GM19023 (cell line): ENCODE data around the gene SLC8A1.

Experiments used
- ATAC-seq: cut with Tn5 transposase; IDR thresholded peaks from one replicate; pipeline ENCODE4 v1.9.1; 2021; ENCODE audit warnings: mild to moderate bottlenecking, moderate library complexity; ENCODE audit not compliant: unreplicated experiment

Gene SLC8A1

DNA sequence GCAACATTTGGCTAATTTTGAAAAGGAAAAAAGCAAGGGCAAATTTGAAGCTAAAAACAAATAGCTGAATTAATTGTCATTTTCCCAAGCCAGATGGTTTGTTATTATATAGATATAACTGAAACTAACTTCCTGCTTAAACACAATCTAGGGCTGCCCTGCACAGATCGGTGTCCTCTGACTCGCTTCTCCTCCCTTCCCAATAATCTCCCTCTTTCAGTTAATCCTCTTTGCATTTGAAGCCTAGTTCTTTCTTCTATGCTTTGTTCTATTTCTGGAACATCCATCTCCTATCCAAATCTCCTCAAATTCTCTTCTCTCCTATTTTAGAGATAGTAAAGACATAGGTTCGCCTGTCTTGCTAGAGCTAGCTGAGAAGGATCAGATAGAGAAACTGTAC lies 328.1 kb downstream of the SLC8A1 start:
- ATAC-seq, result no peak

DNA sequence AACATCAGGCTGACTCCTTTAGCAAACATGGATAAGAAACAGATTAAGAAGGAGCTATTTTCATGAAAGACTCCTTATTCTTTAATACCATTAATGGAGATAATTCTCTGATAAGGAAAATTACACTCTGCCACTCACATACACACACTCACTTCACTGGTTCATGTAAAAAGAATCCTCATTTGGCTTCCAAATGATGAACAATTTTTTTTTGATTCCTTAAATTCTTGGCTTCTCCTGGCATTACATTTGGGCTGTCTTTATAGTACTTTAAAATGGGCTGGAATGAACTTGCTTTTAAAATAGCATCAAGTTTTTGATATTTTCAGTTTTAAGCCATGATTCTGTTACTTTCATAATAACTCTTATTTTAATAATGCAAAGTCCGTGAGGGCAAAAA lies 328.6 kb downstream of the SLC8A1 start:
- no peak for ATAC-seq

DNA sequence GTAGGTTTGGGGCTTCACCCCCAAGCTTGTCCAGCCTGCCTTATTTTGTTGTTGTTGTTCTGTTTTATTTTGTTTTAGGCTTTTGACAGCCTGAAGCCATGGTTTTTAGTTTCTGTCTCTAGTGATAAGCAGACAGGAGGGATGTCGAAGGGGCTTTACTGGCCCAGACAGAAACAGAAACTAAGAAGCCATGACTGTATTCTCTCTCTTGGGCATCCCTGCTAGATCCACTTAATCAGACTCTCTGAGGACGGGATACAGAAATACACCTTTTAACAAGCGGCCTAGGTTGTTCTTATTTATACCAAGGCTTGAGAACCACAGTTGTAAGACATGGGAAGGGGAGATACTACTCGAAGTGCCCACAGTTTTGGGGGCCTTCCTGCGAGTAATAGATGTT lies 330.9 kb downstream of the SLC8A1 start:
- ATAC-seq, result no peak

DNA sequence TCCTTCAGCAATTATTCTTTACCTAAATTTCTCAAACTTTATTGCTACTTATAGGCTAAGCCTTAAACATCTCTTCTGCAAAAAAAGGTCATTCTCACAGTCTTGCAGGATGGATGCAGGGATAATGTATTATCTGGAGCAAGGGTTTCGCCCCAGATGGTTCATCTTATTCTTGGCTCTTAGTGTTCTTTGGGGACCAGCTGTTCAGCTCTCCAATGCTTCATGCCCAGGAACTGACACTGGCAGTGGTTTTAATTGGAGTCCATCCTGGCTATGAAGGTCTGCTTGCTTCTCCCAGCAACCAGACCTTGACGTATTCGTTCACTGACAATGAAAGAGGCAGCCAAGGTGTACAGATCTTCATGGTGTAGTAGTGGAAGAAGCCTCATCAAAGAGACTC lies 331.9 kb downstream of the SLC8A1 start:
- no peak for ATAC-seq

DNA sequence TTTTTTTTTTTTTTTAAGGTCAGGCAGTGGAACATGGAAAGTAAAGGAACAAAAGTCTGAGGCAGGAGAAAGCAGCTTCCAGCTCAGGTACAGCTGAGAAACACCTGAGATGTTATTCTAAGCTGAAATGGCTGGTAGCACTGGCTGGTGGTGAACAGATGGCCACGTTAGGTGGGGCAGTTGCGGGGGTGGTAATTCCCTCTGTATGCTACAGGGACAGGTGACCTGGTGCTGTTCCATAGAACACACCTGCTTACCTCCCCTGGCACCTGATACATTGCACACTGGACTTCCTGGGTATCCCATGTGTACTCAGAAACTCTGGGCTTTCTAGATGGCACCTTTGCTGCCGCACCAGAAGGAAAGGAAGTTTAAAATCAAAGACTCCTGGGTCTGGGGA lies 333.3 kb downstream of the SLC8A1 start:
- ATAC-seq, result no peak

DNA sequence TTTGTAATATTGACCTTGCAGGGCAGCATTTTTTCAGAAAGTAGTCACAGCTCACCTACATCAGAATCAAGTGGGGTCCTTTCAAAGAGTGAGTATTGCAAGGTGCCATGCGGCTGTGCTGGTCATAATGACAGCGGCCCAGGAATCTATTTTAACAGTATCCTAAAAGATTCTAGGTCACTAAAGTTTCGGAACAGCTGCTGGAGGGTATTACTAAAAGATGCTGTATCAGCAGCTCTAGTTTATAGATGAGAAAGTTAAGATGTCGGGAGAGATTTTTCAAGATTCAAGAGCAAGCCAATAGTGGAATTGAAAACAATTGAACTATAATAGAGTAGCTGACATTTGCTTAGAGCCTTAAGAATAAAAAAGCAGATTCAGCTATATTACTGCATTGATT lies 336.0 kb downstream of the SLC8A1 start:
- no peak for ATAC-seq

DNA sequence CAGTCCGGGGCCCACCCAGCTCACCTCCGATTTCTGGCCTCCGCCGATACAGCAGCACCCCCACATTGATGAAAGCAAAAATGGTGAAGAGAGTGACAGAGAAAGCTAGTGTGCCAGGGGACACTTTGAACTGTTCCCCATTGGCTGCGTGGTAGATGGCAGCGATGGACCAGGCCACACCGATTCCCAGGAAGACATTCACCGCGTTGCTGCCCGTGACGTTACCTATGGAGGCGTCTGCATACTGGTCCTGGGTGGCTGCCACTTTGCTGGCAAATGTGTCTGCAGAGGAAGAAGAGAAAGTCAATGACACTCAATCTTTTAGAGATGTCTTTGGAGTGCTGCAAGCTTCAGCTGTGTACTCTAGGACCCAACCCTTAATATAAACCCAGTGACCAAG lies 336.5 kb downstream of the SLC8A1 start:
- no peak for ATAC-seq

- no peak for ATAC-seq
These were observed 337.9 kb downstream of the SLC8A1 start for GRCh38 chr2:40113997-40114396.

DNA sequence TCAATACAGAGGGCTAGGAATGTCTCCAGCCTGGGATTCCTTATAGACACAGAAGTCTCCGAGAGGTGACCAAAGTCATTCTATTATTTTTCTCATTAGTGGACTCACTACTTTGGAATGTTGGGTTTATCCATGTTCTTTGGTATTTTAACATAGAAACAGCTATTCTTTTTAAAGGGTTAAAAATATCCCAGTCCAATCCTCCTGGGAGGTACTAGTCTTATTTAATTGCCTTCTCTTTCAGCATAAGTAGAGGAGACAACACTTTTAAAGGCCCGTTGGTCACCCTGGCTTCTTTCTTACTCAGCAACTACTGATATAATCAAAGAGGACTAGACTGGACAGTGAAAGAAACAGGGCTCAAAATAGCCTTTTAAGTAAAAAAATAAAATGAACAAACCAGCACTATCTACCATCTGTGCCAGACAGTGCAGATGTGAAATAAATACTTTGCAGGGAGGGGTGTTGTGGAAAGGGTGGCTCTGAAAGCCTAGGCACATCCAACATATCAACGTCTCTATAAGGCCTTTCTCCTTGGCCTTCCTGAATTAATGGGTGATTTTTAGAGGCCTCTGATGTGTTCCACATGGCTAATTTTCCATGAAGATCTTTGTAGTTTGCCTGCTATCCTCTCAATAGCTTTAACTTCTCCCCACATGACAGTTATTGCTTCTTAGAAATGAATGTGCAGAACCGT lies 338.5 kb downstream of the SLC8A1 start:
- ATAC-seq, result no peak

- ATAC-seq, result no peak
These were observed 342.5 kb downstream of the SLC8A1 start for GRCh38 chr2:40109381-40109780.

DNA sequence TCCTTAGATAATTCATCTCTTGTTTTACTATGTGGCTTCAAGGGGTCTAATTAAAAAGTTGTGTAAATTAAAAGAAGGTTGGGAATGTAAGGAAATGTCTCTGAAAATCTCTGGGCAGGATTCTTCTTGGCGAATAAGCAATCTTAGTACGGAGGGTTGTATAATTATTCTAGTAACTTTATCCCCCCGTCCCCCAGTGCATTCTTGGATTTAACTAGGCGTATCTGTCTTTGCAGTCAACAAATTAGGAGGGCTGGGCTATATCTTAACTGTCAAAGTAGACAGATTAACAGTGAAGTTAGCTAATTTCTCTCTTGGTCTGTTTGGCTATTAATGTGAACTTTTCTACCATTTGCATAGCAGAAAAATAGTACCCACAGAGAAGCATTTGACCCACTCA lies 343.0 kb downstream of the SLC8A1 start:
- no peak for ATAC-seq

DNA sequence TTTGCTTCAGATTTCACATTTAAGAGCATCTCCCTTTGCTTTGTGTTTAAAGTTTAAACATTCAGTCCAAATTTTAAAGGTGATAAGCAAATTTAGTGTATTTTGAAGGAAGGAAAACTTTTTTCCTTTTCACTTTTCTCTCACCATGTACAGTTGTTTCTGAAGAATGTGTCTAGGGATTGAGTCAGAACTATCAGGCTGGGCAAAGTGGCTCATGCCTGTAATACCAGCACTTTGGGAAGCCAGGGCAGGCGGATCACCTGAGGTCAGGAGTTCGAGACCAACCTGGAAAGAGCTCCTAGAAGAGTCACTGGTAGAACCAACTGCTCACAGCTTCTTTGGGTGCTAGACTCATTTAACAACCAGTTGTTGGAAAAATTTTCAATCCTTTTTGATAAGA lies 345.8 kb downstream of the SLC8A1 start:
- ATAC-seq, result no peak

DNA sequence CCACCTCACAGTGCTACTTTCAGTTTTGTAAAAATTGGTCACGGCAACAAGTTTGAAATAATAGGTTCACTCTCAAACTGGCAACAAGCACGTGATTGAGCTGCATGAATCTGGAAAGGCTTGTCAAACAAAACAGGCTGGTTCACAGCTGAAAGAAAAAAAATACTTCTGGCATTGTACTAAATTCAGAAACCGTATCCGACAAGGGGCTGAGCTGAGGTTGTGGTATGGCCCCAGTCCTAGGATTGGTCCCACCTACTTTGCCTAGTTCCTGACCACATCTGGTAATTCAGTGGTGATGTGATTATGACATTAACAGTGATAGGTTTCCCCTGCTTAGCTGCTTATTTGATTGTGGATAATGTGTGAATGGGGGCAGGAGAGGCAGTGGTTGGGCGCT lies 346.3 kb downstream of the SLC8A1 start:
- ATAC-seq, result no peak

DNA sequence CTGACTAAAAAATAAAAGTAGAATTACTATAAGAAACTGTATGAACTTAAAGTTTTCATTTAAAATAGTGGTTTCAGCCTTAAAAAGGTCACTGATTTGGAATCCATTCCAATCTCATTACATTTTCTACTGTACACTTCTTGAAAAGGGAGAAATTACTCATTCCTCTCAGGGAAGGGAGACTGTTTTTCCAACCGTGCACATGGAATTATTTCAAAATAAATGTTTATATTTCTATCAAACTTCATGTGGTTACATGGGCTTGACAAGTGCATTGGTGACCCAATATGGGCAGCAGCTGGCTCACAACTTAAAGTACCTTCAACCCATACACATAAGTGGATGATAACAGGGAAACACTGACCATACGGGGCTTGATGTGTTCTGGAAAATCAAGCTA lies 348.3 kb downstream of the SLC8A1 start:
- no peak for ATAC-seq

DNA sequence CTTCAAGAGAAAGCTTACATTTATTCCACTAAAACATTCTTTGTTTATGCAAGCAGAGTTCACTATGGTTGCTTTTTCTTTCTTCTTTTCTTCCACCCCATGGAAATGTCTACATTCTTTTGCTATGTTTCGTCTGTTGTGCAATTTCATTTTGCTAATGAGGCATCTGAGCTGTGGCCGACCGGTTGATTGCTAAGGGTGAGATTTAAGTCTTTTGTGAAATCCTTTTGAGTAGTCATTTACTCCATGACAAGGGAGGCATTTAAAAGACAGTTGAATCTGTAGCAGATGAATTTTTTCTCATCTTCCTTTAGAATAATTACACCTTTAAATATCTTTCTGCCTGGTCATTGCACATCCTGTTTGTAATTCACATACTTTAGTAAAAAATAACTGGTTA lies 348.7 kb downstream of the SLC8A1 start:
- ATAC-seq, result no peak

- ATAC-seq, result no peak
These were observed 349.4 kb downstream of the SLC8A1 start for GRCh38 chr2:40102447-40102846.

DNA sequence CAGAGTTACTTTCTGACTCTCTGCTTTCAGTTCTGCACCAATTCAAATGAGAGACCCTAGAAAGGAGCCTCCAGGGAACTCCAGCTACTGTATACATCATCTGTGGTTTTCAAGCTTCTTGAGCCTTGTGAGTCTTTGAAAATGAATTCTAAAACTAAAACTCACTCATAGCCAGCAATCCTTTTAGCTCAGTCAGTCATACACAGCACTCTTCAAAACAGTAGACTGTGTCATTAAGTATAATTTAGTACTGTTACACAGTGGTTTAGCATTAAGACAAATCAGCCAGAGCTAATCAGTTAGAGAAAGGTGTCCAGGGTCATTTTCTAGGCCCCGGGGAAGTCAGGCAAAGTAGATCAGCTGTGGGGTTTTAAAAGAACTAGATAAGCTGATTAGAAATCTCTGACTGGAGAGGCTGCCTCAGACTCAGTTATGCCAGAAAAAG lies 350.7 kb downstream of the SLC8A1 start:
- no peak for ATAC-seq

GRCh38 chr2:40100676-40101075 lies 351.2 kb downstream of the SLC8A1 start:
- no peak for ATAC-seq

GRCh38 chr2:40098786-40099470 lies 353.0 kb downstream of the SLC8A1 start:
- ATAC-seq, result no peak

GRCh38 chr2:40097691-40098385 lies 354.1 kb downstream of the SLC8A1 start:
- ATAC-seq, result no peak

DNA sequence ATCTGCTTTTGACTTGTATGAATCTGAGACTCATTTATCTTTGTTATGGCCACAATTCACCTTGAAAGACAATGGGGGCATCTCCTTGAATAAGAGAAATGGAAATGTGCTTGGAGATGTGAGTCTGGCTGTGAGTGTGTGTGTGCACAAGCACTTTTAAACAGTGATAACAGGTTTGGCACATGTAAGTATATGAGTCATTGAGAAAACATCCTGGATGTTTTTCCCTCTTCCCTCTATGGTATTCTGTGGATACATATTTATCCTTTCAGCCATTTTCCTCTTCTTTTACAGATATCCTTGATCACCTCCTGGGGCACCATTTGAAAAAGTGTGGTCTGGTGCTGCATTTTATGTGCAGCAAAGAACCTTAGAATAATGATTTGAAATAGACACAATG lies 355.5 kb downstream of the SLC8A1 start:
- ATAC-seq, result no peak

DNA sequence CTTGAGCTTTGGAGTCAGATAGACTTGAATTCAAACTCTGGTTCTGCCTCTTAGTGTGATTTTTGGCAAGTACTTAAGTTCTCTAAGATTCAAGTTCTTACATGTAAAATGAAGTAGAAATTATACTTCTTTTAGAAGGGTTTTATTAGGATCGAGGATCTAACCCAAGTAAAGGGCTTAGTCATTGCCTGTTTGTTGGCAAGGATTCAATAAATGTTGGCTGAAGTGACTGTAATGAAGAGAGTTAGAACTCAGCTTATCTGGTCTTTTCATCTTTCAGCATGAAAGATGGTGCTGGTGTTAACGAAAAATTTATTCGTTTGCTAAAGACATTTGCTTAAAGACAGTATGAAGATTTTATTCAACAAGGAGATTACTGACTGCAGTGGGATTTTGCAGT lies 356.9 kb downstream of the SLC8A1 start:
- no peak for ATAC-seq
